Activated CD8-positive, alpha-beta T cell treated with anti-CD3 and anti-CD28 coated beads for 36 hours (primary cell): Measurements from ENCODE around the gene LARGE2. TPM values are rescaled to one million over a fixed set of nuclear protein-coding genes. Genes with fewer than 3 reads are reported as not detected.
A peak's percentile ranks its signal among the peaks of the same experiment; 100 is the strongest.

Source experiments
- ATAC-seq: fragments of 200-7000 bp; cut with Tn5 transposase; one replicate; pipeline ENCODE4 v1.10.0; 2021; ENCODE audit warnings: mild to moderate bottlenecking, moderate library complexity
- CTCF ChIA-PET: fragments of 350-600 bp; sonication (Branson Sonifier 250); formaldehyde crosslinking; loops from one replicate; lab custom pipeline; 2021; ENCODE audit warnings: antibody characterized with exemption; lab: Charles Lee
- POLR2A ChIA-PET: fragments of 350-600 bp; sonication (Branson Sonifier 250); formaldehyde crosslinking; loops from one replicate; lab custom pipeline; 2021; ENCODE audit warnings: antibody characterized with exemption; lab: Charles Lee
- DNase-seq: peaks from one replicate; pipeline ENCODE4 v3.0.0-alpha.2; 2020
- H3K27ac Mint-ChIP-seq: one replicate; pipeline ENCODE4 v1.8.0; 2021; ENCODE audit warnings: mild to moderate bottlenecking, mixed read lengths
- H3K27me3 Mint-ChIP-seq: one replicate; pipeline ENCODE4 v1.8.0; 2021; ENCODE audit warnings: mixed read lengths
- H3K36me3 Mint-ChIP-seq: one replicate; pipeline ENCODE4 v1.8.0; 2021; ENCODE audit warnings: low read depth, mixed read lengths
- H3K4me1 Mint-ChIP-seq: one replicate; pipeline ENCODE4 v1.8.0; 2021; ENCODE audit warnings: low read depth, mixed read lengths
- H3K4me3 Mint-ChIP-seq: one replicate; pipeline ENCODE4 v1.8.0; 2021; ENCODE audit warnings: mild to moderate bottlenecking, moderate library complexity, mixed read lengths
- H3K9me3 Mint-ChIP-seq: one replicate; pipeline ENCODE4 v1.8.0; 2021; ENCODE audit warnings: mixed read lengths
- intact Hi-C: fragments of 100-400 bp; cut with micrococcal nuclease; formaldehyde crosslinking; loops from one replicate; pipeline ENCODE4 v1.10.0; 2022
- total RNA-seq, 2 experiments: library from RNA; stranded (reverse); gene quantifications; one replicate each; pipeline ENCODE4 v1.2.3, GENCODE V29; 2021
- TF ChIP-seq, protein P1 (sequence below): fragments of 200-600 bp; IDR thresholded peaks from one replicate; pipeline ENCODE4 v1.8.0; 2022; ENCODE audit warnings: antibody characterized with exemption, mild to moderate bottlenecking

Gene LARGE2
- total RNA-seq = 1 to 10 TPM in 1 of 2 experiments, under 1 TPM in 1; 0.70 to 1.1 TPM

DNA sequence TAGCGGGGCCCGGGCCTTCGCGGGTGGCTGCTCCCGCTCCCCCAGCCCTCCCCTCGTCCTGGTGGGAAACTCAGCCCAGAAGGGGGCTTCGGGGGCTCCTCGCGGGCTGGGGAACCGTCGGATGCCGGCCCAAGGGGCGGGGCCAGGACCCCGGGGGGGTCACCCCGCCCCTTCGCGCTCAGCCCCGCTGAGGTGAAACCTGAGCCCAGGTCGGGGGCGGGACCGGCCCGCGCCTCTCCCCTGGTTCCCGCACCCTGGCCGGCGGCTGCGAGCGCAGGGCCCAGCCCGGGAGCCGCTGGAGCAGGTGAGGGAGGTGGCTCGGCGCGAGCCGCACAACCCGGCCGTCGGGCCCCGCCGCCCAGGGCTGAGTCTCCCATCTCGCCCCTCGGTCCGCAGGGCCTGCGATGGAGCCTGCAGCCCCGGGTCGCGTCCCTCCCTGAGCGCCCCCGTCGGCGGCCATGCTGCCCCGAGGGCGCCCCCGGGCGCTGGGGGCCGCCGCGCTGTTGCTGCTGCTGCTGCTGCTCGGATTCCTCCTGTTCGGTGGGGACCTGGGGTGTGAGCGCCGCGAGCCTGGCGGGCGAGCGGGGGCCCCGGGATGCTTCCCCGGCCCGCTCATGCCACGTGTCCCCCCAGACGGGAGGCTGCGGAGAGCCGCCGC is at the start of gene LARGE2:
Gene LARGE2 (plus strand): TSS at position 232 of the 658 bp plus-strand sequence. CDS start 227 bp downstream, at position 459.
- H3K36me3 Mint-ChIP-seq = no peaks in the 10 kb centered on the region
- intact Hi-C loops = no loop called here
- TF ChIP-seq, protein P1, sequence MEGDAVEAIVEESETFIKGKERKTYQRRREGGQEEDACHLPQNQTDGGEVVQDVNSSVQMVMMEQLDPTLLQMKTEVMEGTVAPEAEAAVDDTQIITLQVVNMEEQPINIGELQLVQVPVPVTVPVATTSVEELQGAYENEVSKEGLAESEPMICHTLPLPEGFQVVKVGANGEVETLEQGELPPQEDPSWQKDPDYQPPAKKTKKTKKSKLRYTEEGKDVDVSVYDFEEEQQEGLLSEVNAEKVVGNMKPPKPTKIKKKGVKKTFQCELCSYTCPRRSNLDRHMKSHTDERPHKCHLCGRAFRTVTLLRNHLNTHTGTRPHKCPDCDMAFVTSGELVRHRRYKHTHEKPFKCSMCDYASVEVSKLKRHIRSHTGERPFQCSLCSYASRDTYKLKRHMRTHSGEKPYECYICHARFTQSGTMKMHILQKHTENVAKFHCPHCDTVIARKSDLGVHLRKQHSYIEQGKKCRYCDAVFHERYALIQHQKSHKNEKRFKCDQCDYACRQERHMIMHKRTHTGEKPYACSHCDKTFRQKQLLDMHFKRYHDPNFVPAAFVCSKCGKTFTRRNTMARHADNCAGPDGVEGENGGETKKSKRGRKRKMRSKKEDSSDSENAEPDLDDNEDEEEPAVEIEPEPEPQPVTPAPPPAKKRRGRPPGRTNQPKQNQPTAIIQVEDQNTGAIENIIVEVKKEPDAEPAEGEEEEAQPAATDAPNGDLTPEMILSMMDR = no peak
- H3K27me3 Mint-ChIP-seq = peaks cover 5% of the 10 kb centered on the region
- H3K27ac Mint-ChIP-seq = no peak within 1 kb of the TSS
- CTCF ChIA-PET = interaction anchor here (0.7 to 1.2 kb wide), 3 partner anchors 10 to 392 kb away, joined by 3 read pairs; no protein-coding TSS in a partner anchor
- ATAC-seq (no peak), DNase-seq (no peak)
- H3K9me3 Mint-ChIP-seq = no peaks in the 10 kb centered on the region
- POLR2A ChIA-PET = no interaction called here
- H3K4me3 Mint-ChIP-seq = peak within 1 kb of the TSS; percentile 60
- H3K4me1 Mint-ChIP-seq = peaks cover 16% of the 10 kb centered on the region

DNA sequence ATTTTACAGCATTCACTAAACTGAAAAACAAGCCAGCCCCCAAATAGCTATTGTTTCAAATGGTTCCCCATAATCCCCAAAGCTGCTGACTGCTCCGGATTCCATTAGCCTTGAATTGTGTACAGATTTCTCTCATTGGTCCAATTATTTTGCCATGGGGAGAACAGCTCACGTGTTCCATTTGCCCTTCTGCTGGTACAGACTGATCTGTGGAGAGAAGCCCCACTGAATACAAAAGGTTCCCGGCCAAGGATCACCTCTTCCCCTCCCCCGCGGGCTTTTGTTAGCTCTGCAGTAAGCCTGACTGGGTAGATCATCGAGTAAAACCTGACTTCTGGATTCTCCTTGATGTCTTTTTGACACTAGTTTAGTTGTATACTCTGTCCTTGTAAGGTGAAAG is 46.1 kb upstream of the LARGE2 start:
- no peaks in the 10 kb centered on the region for H3K27me3 Mint-ChIP-seq
- POLR2A ChIA-PET = no interaction called here

DNA sequence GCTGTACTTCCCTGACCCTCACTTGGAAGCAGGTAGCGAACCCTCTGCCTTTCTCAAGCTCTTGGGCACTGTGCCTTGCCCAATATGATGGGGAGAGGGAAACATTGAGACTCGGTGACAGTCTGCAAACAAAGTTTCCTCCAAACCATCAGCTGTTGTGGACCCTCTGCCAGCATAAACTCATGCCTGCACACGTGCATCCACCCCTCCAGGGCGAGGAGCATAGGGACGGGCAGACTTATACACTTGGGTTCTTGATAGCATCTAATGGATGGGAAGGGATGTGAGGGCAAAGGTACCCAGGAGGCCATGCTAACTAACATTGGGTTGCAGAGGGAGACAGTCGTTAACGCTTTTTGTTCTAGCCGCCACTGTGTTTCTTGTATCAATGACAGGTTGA is 45.2 kb upstream of the LARGE2 start:
- no peak for DNase-seq
- Mint-ChIP-seq H3K27ac (no peak overlapping the region), H3K4me1 (no peaks in the 10 kb centered on the region), H3K36me3 (peaks cover 33% of the 10 kb centered on the region), H3K27me3 (no peaks in the 10 kb centered on the region), H3K9me3 (no peaks in the 10 kb centered on the region), H3K4me3 (no peak overlapping the region)
- intact Hi-C loops = no loop called here
- no peak for ATAC-seq
- CTCF ChIA-PET = no interaction called here
- TF ChIP-seq, protein P1 = no peak
- POLR2A ChIA-PET = interaction anchor here (1.3 kb wide), 1 partner anchor 41 kb away, joined by 3 read pairs; the partner anchor contains the start of gene PEX16

More for the DNA sequence above, 46.1 kb upstream of the LARGE2 start:
- Mint-ChIP-seq H3K4me3 (no peak overlapping the region), H3K9me3 (no peaks in the 10 kb centered on the region), H3K4me1 (no peaks in the 10 kb centered on the region), H3K27ac (no peak overlapping the region), H3K36me3 (peaks cover 34% of the 10 kb centered on the region)
- DNase-seq (no peak), ATAC-seq (no peak)
- intact Hi-C loops = no loop called here
- CTCF ChIA-PET = interaction anchor here (1.0 to 1.3 kb wide), 2 partner anchors 88 to 105 kb away, joined by 3 read pairs; no protein-coding TSS in a partner anchor
- TF ChIP-seq, protein P1 = no peak

DNA sequence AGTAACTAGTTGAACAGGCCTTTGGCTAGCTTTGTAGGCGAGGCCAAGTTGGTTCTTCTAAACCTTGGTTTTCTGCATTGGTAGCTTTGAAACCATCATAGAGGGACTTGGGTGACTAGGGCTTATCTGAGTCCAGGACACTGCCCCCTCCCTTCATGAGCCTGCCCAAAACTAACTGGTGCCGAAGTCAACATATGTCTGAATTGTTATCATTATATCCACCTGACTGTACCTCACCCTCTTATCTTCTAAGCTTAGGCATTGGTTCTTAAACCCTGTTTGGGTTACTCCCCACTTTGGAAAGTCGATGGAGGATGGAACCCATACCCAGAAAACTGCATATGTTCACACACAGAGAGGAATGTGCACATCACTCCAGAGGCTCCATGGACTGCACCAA is 44.6 kb upstream of the LARGE2 start:
- Mint-ChIP-seq H3K4me3 (no peak overlapping the region), H3K36me3 (peaks cover 30% of the 10 kb centered on the region), H3K9me3 (no peaks in the 10 kb centered on the region), H3K4me1 (no peaks in the 10 kb centered on the region), H3K27ac (no peak overlapping the region), H3K27me3 (no peaks in the 10 kb centered on the region)
- POLR2A ChIA-PET = interaction anchor here (1.3 kb wide), 1 partner anchor 40 kb away, joined by 3 read pairs; the partner anchor contains the start of gene PEX16
- intact Hi-C loops = no loop called here
- TF ChIP-seq, protein P1 = no peak
- CTCF ChIA-PET = no interaction called here
- DNase-seq (no peak), ATAC-seq (no peak)
